GM23338 (cell line): ENCODE data around the gene RAB21. TPM values are rescaled to one million over a fixed set of nuclear protein-coding genes. Genes with fewer than 3 reads are reported as not detected.

Source experiments
- ATAC-seq: fragments of 200-7000 bp; cut with Tn5 transposase; 3 replicates; pipeline ENCODE4 v1.9.1; 2020
- DNase-seq: peaks from one replicate; pipeline ENCODE4 v3.0.0-alpha.2; 2015; ENCODE audit warnings: low spot score
- H2AFZ ChIP-seq: fragments of 200-600 bp; sonication (generic); 2 replicates; pipeline ENCODE4 v1.8.0; 2016; ENCODE audit warnings: antibody characterized with exemption, mild to moderate bottlenecking, moderate library complexity
- H3F3A ChIP-seq: fragments of 200-600 bp; sonication (generic); replicated peaks from 2 replicates; pipeline ENCODE4 v1.8.0; 2017; ENCODE audit warnings: antibody characterized with exemption, mixed run types, low read depth
- H3K27ac ChIP-seq: fragments of 200-600 bp; sonication (generic); 2 replicates; pipeline ENCODE4 v1.6.1; 2016; ENCODE audit warnings: low read depth
- H3K27me3 ChIP-seq: fragments of 200-600 bp; sonication (generic); 2 replicates; pipeline ENCODE4 v1.8.0; 2016; ENCODE audit warnings: mild to moderate bottlenecking, mixed run types, moderate library complexity; ENCODE audit not compliant: insufficient read depth
- H3K36me3 ChIP-seq: fragments of 200-600 bp; sonication (generic); 2 replicates; pipeline ENCODE4 v1.8.0; 2016; ENCODE audit warnings: mild to moderate bottlenecking; ENCODE audit not compliant: insufficient read depth
- H3K4me1 ChIP-seq: fragments of 200-600 bp; sonication (generic); 2 replicates; pipeline ENCODE4 v1.8.0; 2016; ENCODE audit warnings: mild to moderate bottlenecking, moderate library complexity; ENCODE audit not compliant: insufficient read depth
- H3K4me2 ChIP-seq: fragments of 200-600 bp; sonication (generic); 2 replicates; pipeline ENCODE4 v1.7.1; 2017; ENCODE audit warnings: mixed run types
- H3K4me3 ChIP-seq: fragments of 200-600 bp; sonication (generic); 2 replicates; pipeline ENCODE4 v1.6.1; 2016; ENCODE audit warnings: mixed run types
- H3K79me2 ChIP-seq: fragments of 200-600 bp; sonication (generic); replicated peaks from 2 replicates; pipeline ENCODE4 v1.8.0; 2017; ENCODE audit warnings: mild to moderate bottlenecking; ENCODE audit not compliant: insufficient read depth
- H3K9me2 ChIP-seq: fragments of 200-600 bp; sonication (generic); 2 replicates; pipeline ENCODE4 v1.8.0; 2017; ENCODE audit not compliant: insufficient read depth
- H4K20me1 ChIP-seq: fragments of 200-600 bp; sonication (generic); replicated peaks from 2 replicates; pipeline ENCODE4 v1.8.0; 2017; ENCODE audit warnings: mild to moderate bottlenecking; ENCODE audit not compliant: insufficient read depth
- H3K27ac Mint-ChIP-seq: 2 replicates; pipeline ENCODE4 v1.8.0; 2020; ENCODE audit warnings: inconsistent platforms, mild to moderate bottlenecking, moderate library complexity, mixed read lengths
- H3K27me3 Mint-ChIP-seq: 3 replicates; pipeline ENCODE4 v1.8.0; 2022; ENCODE audit warnings: low read depth, mild to moderate bottlenecking, moderate library complexity, mixed read lengths, inconsistent platforms; ENCODE audit not compliant: insufficient read depth, poor library complexity
- H3K36me3 Mint-ChIP-seq: 3 replicates; pipeline ENCODE4 v1.8.0; 2021; ENCODE audit warnings: low read depth, mild to moderate bottlenecking, inconsistent platforms, moderate library complexity, mixed read lengths
- H3K4me1 Mint-ChIP-seq: 3 replicates; pipeline ENCODE4 v1.8.0; 2020; ENCODE audit warnings: mild to moderate bottlenecking, inconsistent platforms, mixed read lengths
- H3K4me3 Mint-ChIP-seq: 3 replicates; pipeline ENCODE4 v1.8.0; 2021; ENCODE audit warnings: moderate library complexity, mild to moderate bottlenecking, inconsistent platforms, mixed read lengths
- H3K9me3 Mint-ChIP-seq: 3 replicates; pipeline ENCODE4 v1.8.0; 2020; ENCODE audit warnings: moderate library complexity, mild to moderate bottlenecking, inconsistent platforms, mixed read lengths
- CREB1 ChIP-seq: fragments of 250-450 bp; sonication (Bioruptor Pico); IDR thresholded peaks from 2 replicates; pipeline ENCODE4 v1.5.0; 2020; ENCODE audit warnings: low read depth, mild to moderate bottlenecking, moderate library complexity
- EZH2 ChIP-seq: fragments of 200-600 bp; sonication (generic); IDR thresholded peaks from one replicate; pipeline ENCODE4 v1.8.0; 2017; ENCODE audit warnings: antibody characterized with exemption, mild to moderate bottlenecking, low read depth; ENCODE audit not compliant: unreplicated experiment
- EZH2phosphoT487 ChIP-seq: fragments of 200-600 bp; sonication (generic); IDR thresholded peaks from one replicate; pipeline ENCODE4 v1.8.1; 2018; ENCODE audit warnings: antibody characterized with exemption; ENCODE audit not compliant: unreplicated experiment
- JUNB ChIP-seq: IDR thresholded peaks from one replicate; pipeline ENCODE4 v1.6.1; 2016; ENCODE audit warnings: antibody characterized with exemption; ENCODE audit not compliant: unreplicated experiment
- NANOG ChIP-seq: IDR thresholded peaks from 2 replicates; pipeline ENCODE4 v1.6.1; 2016; ENCODE audit warnings: antibody characterized with exemption, borderline replicate concordance
- POLR2AphosphoS5 ChIP-seq: IDR thresholded peaks from 2 replicates; pipeline ENCODE4 v1.6.1; 2016; ENCODE audit warnings: antibody characterized with exemption, low read depth
- STAT1 ChIP-seq: IDR thresholded peaks from one replicate; pipeline ENCODE4 v1.6.1; 2016; ENCODE audit warnings: antibody characterized with exemption; ENCODE audit not compliant: unreplicated experiment
- ZNF114 ChIP-seq: fragments of 250-450 bp; sonication (Bioruptor Pico); IDR thresholded peaks from 2 replicates; pipeline ENCODE4 v1.5.0; 2020; ENCODE audit warnings: mild to moderate bottlenecking, moderate library complexity
- ZNF331 ChIP-seq: fragments of 250-450 bp; sonication (Bioruptor Pico); IDR thresholded peaks from 2 replicates; pipeline ENCODE4 v1.5.0; 2020; ENCODE audit warnings: low read depth, mild to moderate bottlenecking, moderate library complexity
- polyA plus RNA-seq: library from polyadenylated mRNA; unstranded; fragments of >200 nt; fragmentation: Nextera tagmentation; extraction: Ambion mirVana; gene quantifications from 2 replicates; pipeline ENCODE4 v1.2.1, GENCODE V29; 2016
- total RNA-seq: library from RNA; depleted of rRNA; stranded (reverse); fragments of >200 nt; shearing (Covaris generic); gene quantifications from 2 replicates; pipeline ENCODE4 v1.2.3, GENCODE V29; 2014
- TF ChIP-seq, protein P1 (sequence below): IDR thresholded peaks from 2 replicates; pipeline ENCODE4 v1.6.1; 2016; ENCODE audit warnings: antibody characterized with exemption
- TF ChIP-seq, protein P2 (sequence below): fragments of 250-450 bp; sonication (Bioruptor Pico); IDR thresholded peaks from 2 replicates; pipeline ENCODE4 v1.5.0; 2020; ENCODE audit warnings: mild to moderate bottlenecking, moderate library complexity
- TF ChIP-seq, protein P3 (sequence below), 2 experiments: fragments of 200-600 bp in 1 of 2; sonication (generic) in 1 of 2; conservative IDR thresholded peaks; 2 replicates each; pipeline versions ENCODE4 v1.5.1 to v1.6.1; 2016 to 2017; ENCODE audit warnings: antibody characterized with exemption in 2 of 2, low read depth in 2 of 2, mild to moderate bottlenecking in 2 of 2, moderate library complexity in 1 of 2
- TF ChIP-seq, protein P4 (sequence below): IDR thresholded peaks from one replicate; pipeline ENCODE4 v1.6.1; 2018; ENCODE audit warnings: antibody characterized with exemption; ENCODE audit not compliant: unreplicated experiment

Gene RAB21
- total and polyA plus RNA-seq, 2 experiments from 2014 or later, result 9.8 to 27.2 TPM

DNA sequence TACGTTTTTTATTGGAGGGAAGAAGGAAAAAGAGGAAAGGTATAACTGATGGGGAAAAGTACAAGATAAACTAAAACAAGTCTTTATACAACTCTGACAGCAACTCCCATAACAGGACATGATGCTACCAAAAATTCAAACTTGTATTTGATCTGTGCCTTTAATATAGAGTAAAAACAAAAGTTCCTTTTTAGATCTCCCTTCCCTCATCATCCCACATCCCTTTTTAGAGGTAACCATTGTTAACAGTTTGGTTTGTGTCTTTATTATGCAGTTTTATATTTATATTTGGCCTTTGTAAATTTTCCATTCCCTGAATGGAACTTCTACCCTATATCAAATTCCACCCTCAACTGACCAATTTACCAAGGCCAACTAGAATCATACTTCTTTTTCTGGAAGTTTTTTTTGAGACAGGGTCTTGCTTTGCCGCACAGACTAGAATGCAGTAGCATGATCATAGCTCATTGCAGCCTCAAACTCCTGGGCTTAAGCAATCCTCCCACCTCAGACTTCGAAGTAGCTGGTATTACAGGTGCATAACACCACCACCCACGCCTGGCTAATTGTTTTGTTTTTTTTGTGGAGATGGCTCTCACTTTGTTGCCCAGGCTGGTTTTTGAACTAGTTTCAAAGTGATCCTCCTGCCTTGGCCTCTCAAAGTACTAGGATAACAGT is 36.9 kb downstream of the RAB21 start:
- Histone ChIP-seq H3K27ac (no peak overlapping the region), H3K4me1 (no peaks in the 10 kb centered on the region), H3K9me2 (no peaks in the 10 kb centered on the region), H3K4me3 (no peak overlapping the region), H3K27me3 (no peaks in the 10 kb centered on the region), H4K20me1 (no peaks in the 10 kb centered on the region), H2AFZ (no peak overlapping the region), H3K36me3 (no peaks in the 10 kb centered on the region; the same call in 1 of the 2 replicates), H3K4me2 (no peak overlapping the region), H3F3A (no peaks in the 10 kb centered on the region), H3K79me2 (no peaks in the 10 kb centered on the region; the same call in 1 of the 2 replicates)
- DNase-seq (no peak), ATAC-seq (no peak)
- Mint-ChIP-seq H3K27me3 (no peaks in the 10 kb centered on the region), H3K27ac (no peak overlapping the region), H3K4me1 (no peaks in the 10 kb centered on the region), H3K4me3 (no peak overlapping the region), H3K9me3 (no peaks in the 10 kb centered on the region), H3K36me3 (peaks cover 3% of the 10 kb centered on the region)
- TF ChIP-seq ZNF331 (CRISPR knock-in tag) (no peak), JUNB (no peak), EZH2 (no peak), NANOG (no peak), CREB1 (no peak), EZH2phosphoT487 (no peak), STAT1 (no peak), POLR2AphosphoS5 (no peak), ZNF114 (no peak)
- TF ChIP-seq, protein P1, sequence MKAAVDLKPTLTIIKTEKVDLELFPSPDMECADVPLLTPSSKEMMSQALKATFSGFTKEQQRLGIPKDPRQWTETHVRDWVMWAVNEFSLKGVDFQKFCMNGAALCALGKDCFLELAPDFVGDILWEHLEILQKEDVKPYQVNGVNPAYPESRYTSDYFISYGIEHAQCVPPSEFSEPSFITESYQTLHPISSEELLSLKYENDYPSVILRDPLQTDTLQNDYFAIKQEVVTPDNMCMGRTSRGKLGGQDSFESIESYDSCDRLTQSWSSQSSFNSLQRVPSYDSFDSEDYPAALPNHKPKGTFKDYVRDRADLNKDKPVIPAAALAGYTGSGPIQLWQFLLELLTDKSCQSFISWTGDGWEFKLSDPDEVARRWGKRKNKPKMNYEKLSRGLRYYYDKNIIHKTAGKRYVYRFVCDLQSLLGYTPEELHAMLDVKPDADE, result no peak
- TF ChIP-seq, protein P2, sequence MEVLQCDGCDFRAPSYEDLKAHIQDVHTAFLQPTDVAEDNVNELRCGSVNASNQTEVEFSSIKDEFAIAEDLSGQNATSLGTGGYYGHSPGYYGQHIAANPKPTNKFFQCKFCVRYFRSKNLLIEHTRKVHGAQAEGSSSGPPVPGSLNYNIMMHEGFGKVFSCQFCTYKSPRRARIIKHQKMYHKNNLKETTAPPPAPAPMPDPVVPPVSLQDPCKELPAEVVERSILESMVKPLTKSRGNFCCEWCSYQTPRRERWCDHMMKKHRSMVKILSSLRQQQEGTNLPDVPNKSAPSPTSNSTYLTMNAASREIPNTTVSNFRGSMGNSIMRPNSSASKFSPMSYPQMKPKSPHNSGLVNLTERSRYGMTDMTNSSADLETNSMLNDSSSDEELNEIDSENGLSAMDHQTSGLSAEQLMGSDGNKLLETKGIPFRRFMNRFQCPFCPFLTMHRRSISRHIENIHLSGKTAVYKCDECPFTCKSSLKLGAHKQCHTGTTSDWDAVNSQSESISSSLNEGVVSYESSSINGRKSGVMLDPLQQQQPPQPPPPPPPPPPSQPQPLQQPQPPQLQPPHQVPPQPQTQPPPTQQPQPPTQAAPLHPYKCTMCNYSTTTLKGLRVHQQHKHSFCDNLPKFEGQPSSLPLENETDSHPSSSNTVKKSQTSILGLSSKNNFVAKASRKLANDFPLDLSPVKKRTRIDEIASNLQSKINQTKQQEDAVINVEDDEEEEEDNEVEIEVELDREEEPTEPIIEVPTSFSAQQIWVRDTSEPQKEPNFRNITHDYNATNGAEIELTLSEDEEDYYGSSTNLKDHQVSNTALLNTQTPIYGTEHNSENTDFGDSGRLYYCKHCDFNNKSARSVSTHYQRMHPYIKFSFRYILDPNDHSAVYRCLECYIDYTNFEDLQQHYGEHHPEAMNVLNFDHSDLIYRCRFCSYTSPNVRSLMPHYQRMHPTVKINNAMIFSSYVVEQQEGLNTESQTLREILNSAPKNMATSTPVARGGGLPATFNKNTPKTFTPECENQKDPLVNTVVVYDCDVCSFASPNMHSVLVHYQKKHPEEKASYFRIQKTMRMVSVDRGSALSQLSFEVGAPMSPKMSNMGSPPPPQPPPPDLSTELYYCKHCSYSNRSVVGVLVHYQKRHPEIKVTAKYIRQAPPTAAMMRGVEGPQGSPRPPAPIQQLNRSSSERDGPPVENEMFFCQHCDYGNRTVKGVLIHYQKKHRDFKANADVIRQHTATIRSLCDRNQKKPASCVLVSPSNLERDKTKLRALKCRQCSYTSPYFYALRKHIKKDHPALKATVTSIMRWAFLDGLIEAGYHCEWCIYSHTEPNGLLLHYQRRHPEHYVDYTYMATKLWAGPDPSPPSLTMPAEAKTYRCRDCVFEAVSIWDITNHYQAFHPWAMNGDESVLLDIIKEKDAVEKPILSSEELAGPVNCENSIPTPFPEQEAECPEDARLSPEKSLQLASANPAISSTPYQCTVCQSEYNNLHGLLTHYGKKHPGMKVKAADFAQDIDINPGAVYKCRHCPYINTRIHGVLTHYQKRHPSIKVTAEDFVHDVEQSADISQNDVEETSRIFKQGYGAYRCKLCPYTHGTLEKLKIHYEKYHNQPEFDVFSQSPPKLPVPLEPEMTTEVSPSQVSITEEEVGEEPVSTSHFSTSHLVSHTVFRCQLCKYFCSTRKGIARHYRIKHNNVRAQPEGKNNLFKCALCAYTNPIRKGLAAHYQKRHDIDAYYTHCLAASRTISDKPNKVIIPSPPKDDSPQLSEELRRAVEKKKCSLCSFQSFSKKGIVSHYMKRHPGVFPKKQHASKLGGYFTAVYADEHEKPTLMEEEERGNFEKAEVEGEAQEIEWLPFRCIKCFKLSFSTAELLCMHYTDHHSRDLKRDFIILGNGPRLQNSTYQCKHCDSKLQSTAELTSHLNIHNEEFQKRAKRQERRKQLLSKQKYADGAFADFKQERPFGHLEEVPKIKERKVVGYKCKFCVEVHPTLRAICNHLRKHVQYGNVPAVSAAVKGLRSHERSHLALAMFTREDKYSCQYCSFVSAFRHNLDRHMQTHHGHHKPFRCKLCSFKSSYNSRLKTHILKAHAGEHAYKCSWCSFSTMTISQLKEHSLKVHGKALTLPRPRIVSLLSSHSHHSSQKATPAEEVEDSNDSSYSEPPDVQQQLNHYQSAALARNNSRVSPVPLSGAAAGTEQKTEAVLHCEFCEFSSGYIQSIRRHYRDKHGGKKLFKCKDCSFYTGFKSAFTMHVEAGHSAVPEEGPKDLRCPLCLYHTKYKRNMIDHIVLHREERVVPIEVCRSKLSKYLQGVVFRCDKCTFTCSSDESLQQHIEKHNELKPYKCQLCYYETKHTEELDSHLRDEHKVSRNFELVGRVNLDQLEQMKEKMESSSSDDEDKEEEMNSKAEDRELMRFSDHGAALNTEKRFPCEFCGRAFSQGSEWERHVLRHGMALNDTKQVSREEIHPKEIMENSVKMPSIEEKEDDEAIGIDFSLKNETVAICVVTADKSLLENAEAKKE (CRISPR knock-in tag), result no peak
- TF ChIP-seq, protein P3, sequence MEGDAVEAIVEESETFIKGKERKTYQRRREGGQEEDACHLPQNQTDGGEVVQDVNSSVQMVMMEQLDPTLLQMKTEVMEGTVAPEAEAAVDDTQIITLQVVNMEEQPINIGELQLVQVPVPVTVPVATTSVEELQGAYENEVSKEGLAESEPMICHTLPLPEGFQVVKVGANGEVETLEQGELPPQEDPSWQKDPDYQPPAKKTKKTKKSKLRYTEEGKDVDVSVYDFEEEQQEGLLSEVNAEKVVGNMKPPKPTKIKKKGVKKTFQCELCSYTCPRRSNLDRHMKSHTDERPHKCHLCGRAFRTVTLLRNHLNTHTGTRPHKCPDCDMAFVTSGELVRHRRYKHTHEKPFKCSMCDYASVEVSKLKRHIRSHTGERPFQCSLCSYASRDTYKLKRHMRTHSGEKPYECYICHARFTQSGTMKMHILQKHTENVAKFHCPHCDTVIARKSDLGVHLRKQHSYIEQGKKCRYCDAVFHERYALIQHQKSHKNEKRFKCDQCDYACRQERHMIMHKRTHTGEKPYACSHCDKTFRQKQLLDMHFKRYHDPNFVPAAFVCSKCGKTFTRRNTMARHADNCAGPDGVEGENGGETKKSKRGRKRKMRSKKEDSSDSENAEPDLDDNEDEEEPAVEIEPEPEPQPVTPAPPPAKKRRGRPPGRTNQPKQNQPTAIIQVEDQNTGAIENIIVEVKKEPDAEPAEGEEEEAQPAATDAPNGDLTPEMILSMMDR (conservative IDR thresholded peaks at IDR 0.05; ENCODE audit: low read depth in 2 of 2), result no peak
- TF ChIP-seq, protein P4, sequence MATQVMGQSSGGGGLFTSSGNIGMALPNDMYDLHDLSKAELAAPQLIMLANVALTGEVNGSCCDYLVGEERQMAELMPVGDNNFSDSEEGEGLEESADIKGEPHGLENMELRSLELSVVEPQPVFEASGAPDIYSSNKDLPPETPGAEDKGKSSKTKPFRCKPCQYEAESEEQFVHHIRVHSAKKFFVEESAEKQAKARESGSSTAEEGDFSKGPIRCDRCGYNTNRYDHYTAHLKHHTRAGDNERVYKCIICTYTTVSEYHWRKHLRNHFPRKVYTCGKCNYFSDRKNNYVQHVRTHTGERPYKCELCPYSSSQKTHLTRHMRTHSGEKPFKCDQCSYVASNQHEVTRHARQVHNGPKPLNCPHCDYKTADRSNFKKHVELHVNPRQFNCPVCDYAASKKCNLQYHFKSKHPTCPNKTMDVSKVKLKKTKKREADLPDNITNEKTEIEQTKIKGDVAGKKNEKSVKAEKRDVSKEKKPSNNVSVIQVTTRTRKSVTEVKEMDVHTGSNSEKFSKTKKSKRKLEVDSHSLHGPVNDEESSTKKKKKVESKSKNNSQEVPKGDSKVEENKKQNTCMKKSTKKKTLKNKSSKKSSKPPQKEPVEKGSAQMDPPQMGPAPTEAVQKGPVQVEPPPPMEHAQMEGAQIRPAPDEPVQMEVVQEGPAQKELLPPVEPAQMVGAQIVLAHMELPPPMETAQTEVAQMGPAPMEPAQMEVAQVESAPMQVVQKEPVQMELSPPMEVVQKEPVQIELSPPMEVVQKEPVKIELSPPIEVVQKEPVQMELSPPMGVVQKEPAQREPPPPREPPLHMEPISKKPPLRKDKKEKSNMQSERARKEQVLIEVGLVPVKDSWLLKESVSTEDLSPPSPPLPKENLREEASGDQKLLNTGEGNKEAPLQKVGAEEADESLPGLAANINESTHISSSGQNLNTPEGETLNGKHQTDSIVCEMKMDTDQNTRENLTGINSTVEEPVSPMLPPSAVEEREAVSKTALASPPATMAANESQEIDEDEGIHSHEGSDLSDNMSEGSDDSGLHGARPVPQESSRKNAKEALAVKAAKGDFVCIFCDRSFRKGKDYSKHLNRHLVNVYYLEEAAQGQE, result no peak
